Measurements from ENCODE around the gene MAPK4.

Gene MAPK4

GRCh38 chr18:50665519-50665918, 105.6 kb downstream of the MAPK4 start:
- H3K27ac ChIP-seq: no peak overlapping the region
- no peak for TF ChIP-seq CTCF (conservative IDR thresholded peaks at IDR 0.05)

- no peak for TF ChIP-seq CTCF (conservative IDR thresholded peaks at IDR 0.05)
- no peak overlapping the region for H3K27ac ChIP-seq
Measured at GRCh38 chr18:50666536-50666935, 106.6 kb downstream of the MAPK4 start.

GRCh38 chr18:50671376-50671775, 111.5 kb downstream of the MAPK4 start:
- TF ChIP-seq CTCF (conservative IDR thresholded peaks at IDR 0.05): no peak

GRCh38 chr18:50674307-50674980, 114.6 kb downstream of the MAPK4 start:
- TF ChIP-seq CTCF (conservative IDR thresholded peaks at IDR 0.05): no peak
- no peak overlapping the region for H3K27ac ChIP-seq

More at GRCh38 chr18:50671376-50671775, 111.5 kb downstream of the MAPK4 start:
- H3K27ac ChIP-seq: no peak overlapping the region

GRCh38 chr18:50675043-50675442, 115.2 kb downstream of the MAPK4 start:
- H3K27ac ChIP-seq: no peak overlapping the region
- TF ChIP-seq CTCF (conservative IDR thresholded peaks at IDR 0.05): no peak

GRCh38 chr18:50678651-50679050, 118.8 kb downstream of the MAPK4 start:
- TF ChIP-seq CTCF (conservative IDR thresholded peaks at IDR 0.05): no peak
- no peak overlapping the region for H3K27ac ChIP-seq

- no peak for TF ChIP-seq CTCF (conservative IDR thresholded peaks at IDR 0.05)
- H3K27ac ChIP-seq: no peak overlapping the region
Measured at GRCh38 chr18:50679056-50679455, 119.2 kb downstream of the MAPK4 start.
